Loucy (cell line): ENCODE results near the gene ERCC4.
A peak's percentile ranks its signal among the peaks of the same experiment; 100 is the strongest.

Experiments used
- H2AFZ ChIP-seq: fragments of 200-600 bp; sonication (generic); 2 replicates; pipeline ENCODE4 v1.6.0; 2016; ENCODE audit warnings: antibody characterized with exemption, mild to moderate bottlenecking, low read length, moderate library complexity
- H3F3A ChIP-seq: fragments of 200-600 bp; 2 replicates; pipeline ENCODE4 v1.6.0; 2016; ENCODE audit warnings: antibody characterized with exemption, low read depth, mild to moderate bottlenecking
- H3K27me3 ChIP-seq: fragments of 200-600 bp; sonication (generic); 2 replicates; pipeline ENCODE4 v1.6.1; 2014; ENCODE audit warnings: low read length, mild to moderate bottlenecking; ENCODE audit not compliant: insufficient read depth, poor library complexity, severe bottlenecking
- H3K36me3 ChIP-seq: fragments of 200-600 bp; sonication (generic); 2 replicates; pipeline ENCODE4 v1.6.1; 2016; ENCODE audit warnings: low read length; ENCODE audit not compliant: insufficient read depth
- H3K4me1 ChIP-seq: fragments of 200-600 bp; sonication (generic); 2 replicates; pipeline ENCODE4 v1.5.1; 2014; ENCODE audit warnings: low read length, mild to moderate bottlenecking; ENCODE audit not compliant: insufficient read depth, poor library complexity, severe bottlenecking
- H3K4me2 ChIP-seq: fragments of 200-600 bp; sonication (generic); 2 replicates; pipeline ENCODE4 v1.6.0; 2014; ENCODE audit warnings: antibody characterized with exemption, low read length, low read depth, mild to moderate bottlenecking; ENCODE audit not compliant: poor library complexity, severe bottlenecking
- H3K4me3 ChIP-seq: fragments of 200-600 bp; sonication (generic); 2 replicates; pipeline ENCODE4 v1.5.1; 2014; ENCODE audit warnings: low read length, mild to moderate bottlenecking, mixed read lengths; ENCODE audit not compliant: poor library complexity, severe bottlenecking
- H3K79me2 ChIP-seq: fragments of 200-600 bp; sonication (generic); 2 replicates; pipeline ENCODE4 v1.6.1; 2014; ENCODE audit warnings: low read length; ENCODE audit not compliant: insufficient read depth
- H3K9ac ChIP-seq: fragments of 200-600 bp; sonication (generic); 2 replicates; pipeline ENCODE4 v1.6.0; 2014; ENCODE audit warnings: mild to moderate bottlenecking, low read depth, low read length, moderate library complexity; ENCODE audit not compliant: poor library complexity, severe bottlenecking
- H3K9me2 ChIP-seq: fragments of 200-600 bp; sonication (generic); replicated peaks from 2 replicates; pipeline ENCODE4 v1.6.1; 2016; ENCODE audit warnings: low read depth, low read length, mixed read lengths
- H3K9me3 ChIP-seq: fragments of 200-600 bp; sonication (generic); 2 replicates; pipeline ENCODE4 v1.6.1; 2014; ENCODE audit warnings: mild to moderate bottlenecking, antibody characterized with exemption, low read length, low read depth; ENCODE audit not compliant: insufficient read depth
- H4K20me1 ChIP-seq: fragments of 200-600 bp; sonication (generic); 2 replicates; pipeline ENCODE4 v1.6.0; 2014; ENCODE audit warnings: antibody characterized with exemption, low read length, mild to moderate bottlenecking; ENCODE audit not compliant: insufficient read depth, poor library complexity, severe bottlenecking
- EZH2phosphoT487 ChIP-seq: fragments of 200-600 bp; IDR thresholded peaks from 2 replicates; pipeline ENCODE4 v1.6.1; 2018; ENCODE audit warnings: antibody characterized with exemption, mild to moderate bottlenecking, moderate library complexity, borderline replicate concordance
- TF ChIP-seq, protein P1 (sequence below): fragments of 200-600 bp; sonication (generic); conservative IDR thresholded peaks from 2 replicates; pipeline ENCODE4 v1.5.1; 2014; ENCODE audit warnings: mild to moderate bottlenecking, antibody characterized with exemption, low read length

Gene ERCC4

DNA sequence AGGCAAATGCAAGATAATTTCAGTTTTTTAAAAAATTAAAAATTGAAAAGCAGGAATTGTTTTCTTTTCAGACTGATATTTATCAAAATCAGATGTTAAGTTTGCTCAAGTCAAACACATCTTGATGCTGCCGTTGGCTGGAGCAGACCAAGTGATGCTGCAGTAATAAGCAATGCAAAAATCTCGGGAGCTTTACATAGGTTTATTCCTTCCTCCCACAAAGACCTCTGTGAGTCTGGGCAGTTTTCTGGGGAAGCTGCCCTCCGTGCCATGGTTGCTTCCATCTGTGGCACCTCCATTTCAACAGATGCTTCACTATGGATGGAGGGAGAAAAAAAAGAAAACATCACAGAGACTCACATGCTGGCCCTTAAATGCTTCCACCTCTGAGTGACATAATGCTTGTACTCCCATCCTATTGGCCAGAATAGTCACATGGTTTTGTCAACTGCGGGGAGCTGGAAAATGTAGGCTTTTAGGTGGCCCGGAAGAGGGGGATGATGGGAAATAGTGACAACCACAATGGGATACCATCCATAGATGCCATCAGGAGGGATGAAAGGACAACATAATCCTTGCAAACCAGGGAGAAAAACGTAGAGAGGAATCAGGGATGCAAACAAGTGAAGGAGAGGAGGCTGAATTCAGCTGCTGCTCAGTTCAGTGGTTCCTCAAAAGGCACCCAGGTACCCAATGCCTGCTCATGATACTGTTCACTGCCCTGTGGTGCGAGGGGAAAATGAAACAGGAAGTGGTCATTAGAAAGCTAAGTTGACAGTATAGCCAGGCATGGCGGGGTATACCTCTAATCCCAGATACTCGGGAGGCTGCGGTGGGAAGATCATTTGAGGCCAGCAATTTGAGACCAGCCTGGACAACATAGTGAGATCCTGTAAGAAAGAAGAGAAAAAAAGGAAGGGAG is 13.5 kb upstream of the ERCC4 start:
- Histone ChIP-seq H4K20me1 (no peaks in the 10 kb centered on the region), H3K27me3 (no peaks in the 10 kb centered on the region), H3K79me2 (no peaks in the 10 kb centered on the region), H3K9ac (no peak overlapping the region), H3K9me3 (no peaks in the 10 kb centered on the region), H3K9me2 (no peaks in the 10 kb centered on the region), H3K36me3 (no peaks in the 10 kb centered on the region), H2AFZ (peak overlapping the region; percentile 67), H3F3A (no peaks in the 10 kb centered on the region), H3K4me2 (no peak overlapping the region), H3K4me3 (no peak overlapping the region), H3K4me1 (no peaks in the 10 kb centered on the region)
- TF ChIP-seq, protein P1, sequence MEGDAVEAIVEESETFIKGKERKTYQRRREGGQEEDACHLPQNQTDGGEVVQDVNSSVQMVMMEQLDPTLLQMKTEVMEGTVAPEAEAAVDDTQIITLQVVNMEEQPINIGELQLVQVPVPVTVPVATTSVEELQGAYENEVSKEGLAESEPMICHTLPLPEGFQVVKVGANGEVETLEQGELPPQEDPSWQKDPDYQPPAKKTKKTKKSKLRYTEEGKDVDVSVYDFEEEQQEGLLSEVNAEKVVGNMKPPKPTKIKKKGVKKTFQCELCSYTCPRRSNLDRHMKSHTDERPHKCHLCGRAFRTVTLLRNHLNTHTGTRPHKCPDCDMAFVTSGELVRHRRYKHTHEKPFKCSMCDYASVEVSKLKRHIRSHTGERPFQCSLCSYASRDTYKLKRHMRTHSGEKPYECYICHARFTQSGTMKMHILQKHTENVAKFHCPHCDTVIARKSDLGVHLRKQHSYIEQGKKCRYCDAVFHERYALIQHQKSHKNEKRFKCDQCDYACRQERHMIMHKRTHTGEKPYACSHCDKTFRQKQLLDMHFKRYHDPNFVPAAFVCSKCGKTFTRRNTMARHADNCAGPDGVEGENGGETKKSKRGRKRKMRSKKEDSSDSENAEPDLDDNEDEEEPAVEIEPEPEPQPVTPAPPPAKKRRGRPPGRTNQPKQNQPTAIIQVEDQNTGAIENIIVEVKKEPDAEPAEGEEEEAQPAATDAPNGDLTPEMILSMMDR, result no peak
- no peak for TF ChIP-seq EZH2phosphoT487

DNA sequence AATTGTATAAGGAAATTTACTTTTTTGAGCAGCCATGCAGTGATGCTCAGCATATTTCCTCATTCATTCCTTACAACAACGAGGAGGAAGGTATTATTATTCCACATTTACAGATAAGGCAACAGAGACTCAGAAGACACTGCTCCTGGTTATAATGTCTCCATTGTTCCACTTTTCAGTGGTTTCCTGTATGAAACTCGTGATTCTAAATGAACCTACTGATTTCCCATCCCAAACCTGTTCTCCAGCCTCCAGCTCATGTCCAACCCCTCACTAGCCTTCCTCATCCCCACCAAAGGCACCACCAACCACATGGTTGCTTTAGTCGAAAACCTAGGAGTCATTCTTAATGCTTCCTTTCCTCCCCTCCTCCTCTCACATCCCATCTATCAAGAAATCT is 12.5 kb upstream of the ERCC4 start:
- Histone ChIP-seq H3K9me2 (no peaks in the 10 kb centered on the region), H3K4me3 (no peak overlapping the region), H3K36me3 (no peaks in the 10 kb centered on the region), H2AFZ (no peak overlapping the region), H3F3A (no peaks in the 10 kb centered on the region), H3K79me2 (no peaks in the 10 kb centered on the region), H4K20me1 (no peaks in the 10 kb centered on the region), H3K9ac (no peak overlapping the region), H3K4me1 (no peaks in the 10 kb centered on the region), H3K27me3 (no peaks in the 10 kb centered on the region), H3K9me3 (no peaks in the 10 kb centered on the region), H3K4me2 (no peak overlapping the region)
- TF ChIP-seq, protein P1, result no peak
- TF ChIP-seq EZH2phosphoT487, result no peak

DNA sequence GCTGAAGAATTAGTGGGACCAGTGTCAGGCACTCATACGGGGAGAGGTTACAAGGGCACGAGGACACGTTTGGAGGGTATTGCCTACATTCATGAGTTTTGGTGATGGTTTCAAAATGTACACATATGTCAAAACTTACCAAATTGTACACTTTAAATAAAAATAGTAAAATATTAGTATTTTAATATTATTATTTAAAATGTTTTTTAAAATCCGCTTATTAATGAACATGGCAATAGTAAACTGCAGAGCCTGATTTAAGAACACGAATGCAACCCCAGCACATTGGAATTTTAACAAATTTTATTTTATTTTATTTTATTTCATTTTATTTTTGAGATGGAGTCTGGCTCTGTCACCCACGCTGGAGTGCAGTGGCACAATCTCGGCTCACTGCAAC is 10.9 kb upstream of the ERCC4 start:
- no peaks in the 10 kb centered on the region for H3K4me1 ChIP-seq
- H3K4me2 ChIP-seq, result no peak overlapping the region
- no peak overlapping the region for H2AFZ ChIP-seq

More for the DNA sequence above, 10.9 kb upstream of the ERCC4 start:
- Histone ChIP-seq H3K4me3 (no peak overlapping the region), H3K9me3 (no peaks in the 10 kb centered on the region), H3K36me3 (no peaks in the 10 kb centered on the region), H3K9me2 (no peaks in the 10 kb centered on the region), H3F3A (no peaks in the 10 kb centered on the region), H3K9ac (no peak overlapping the region), H3K27me3 (no peaks in the 10 kb centered on the region), H4K20me1 (no peaks in the 10 kb centered on the region), H3K79me2 (no peaks in the 10 kb centered on the region)
- TF ChIP-seq, protein P1, result no peak
- TF ChIP-seq EZH2phosphoT487, result no peak
